HepG2 (cell line): Measurements from ENCODE around the gene MED13L. TPM values are rescaled to one million over a fixed set of nuclear protein-coding genes. Genes with fewer than 3 reads are reported as not detected.

Experiments
- BCL6 ChIP-seq: IDR thresholded peaks from 2 replicates; pipeline ENCODE4 v1.6.1; 2016; ENCODE audit warnings: missing genetic modification reagents, missing compliant biosample characterization
- CCDC6 ChIP-seq: sonication (generic); formaldehyde crosslinking; IDR thresholded peaks from 2 replicates; pipeline ENCODE4 v1.8.1; 2022; ENCODE audit warnings: mild to moderate bottlenecking, missing genetic modification reagents, moderate library complexity
- ESRRA ChIP-seq: sonication (generic); formaldehyde crosslinking; IDR thresholded peaks from 2 replicates; pipeline ENCODE4 v1.5.1; 2020; ENCODE audit warnings: mild to moderate bottlenecking, low read depth, missing genetic modification reagents
- HOXA9 ChIP-seq: sonication (generic); formaldehyde crosslinking; IDR thresholded peaks from 2 replicates; pipeline ENCODE4 v1.8.1; 2022; ENCODE audit warnings: missing genetic modification reagents, mild to moderate bottlenecking, moderate library complexity, borderline replicate concordance
- KLF6 ChIP-seq: IDR thresholded peaks from 2 replicates; pipeline ENCODE4 v1.8.0; 2016; ENCODE audit warnings: missing biosample characterization, missing genetic modification reagents
- NCOA1 ChIP-seq: sonication (generic); formaldehyde crosslinking; IDR thresholded peaks from 2 replicates; pipeline ENCODE4 v1.9.0; 2021; ENCODE audit warnings: missing genetic modification reagents
- NFATC3 ChIP-seq: sonication (generic); formaldehyde crosslinking; IDR thresholded peaks from 2 replicates; pipeline ENCODE4 v1.5.1; 2020; ENCODE audit warnings: mild to moderate bottlenecking, missing genetic modification reagents
- NRL ChIP-seq: sonication (generic); formaldehyde crosslinking; IDR thresholded peaks from 2 replicates; pipeline ENCODE4 v1.5.0; 2020; ENCODE audit warnings: missing genetic modification reagents, mild to moderate bottlenecking, moderate library complexity, borderline replicate concordance
- RBM39 ChIP-seq: fragments of 200-400 bp; formaldehyde crosslinking; IDR thresholded peaks from one replicate; pipeline ENCODE4 v1.6.1; 2018; ENCODE audit warnings: antibody characterized with exemption, mild to moderate bottlenecking, low read depth, low read length; ENCODE audit not compliant: poor library complexity, severe bottlenecking
- TAF1 ChIP-seq: sonication (generic); formaldehyde crosslinking; IDR thresholded peaks from 2 replicates; pipeline ENCODE4 v1.4.0; 2020; ENCODE audit warnings: missing genetic modification reagents
- TBL1XR1 ChIP-seq: fragments of 150-350 bp; IDR thresholded peaks from 2 replicates; pipeline ENCODE4 v1.6.1; 2014; ENCODE audit warnings: borderline replicate concordance, low read length; ENCODE audit not compliant: partially characterized antibody
- ZKSCAN5 ChIP-seq: sonication (generic); formaldehyde crosslinking; IDR thresholded peaks from 2 replicates; pipeline ENCODE4 v1.5.1; 2020; ENCODE audit warnings: mild to moderate bottlenecking, missing genetic modification reagents
- ZNF816 ChIP-seq: sonication (generic); formaldehyde crosslinking; IDR thresholded peaks from 2 replicates; pipeline ENCODE4 v1.8.0; 2022; ENCODE audit warnings: missing genetic modification reagents, mild to moderate bottlenecking, borderline replicate concordance
- polyA plus RNA-seq, 8 experiments: library from polyadenylated mRNA; depleted of rRNA in 3 of 8; stranded (reverse) in 7 of 8; unstranded in 1 of 8; fragments of >200 nt; fragmentation: Illumina TruSeq in 4 of 8; extraction: Trizol in 4 of 8; gene quantifications; 2 replicates each; pipeline versions ENCODE4 v1.2.1 to v1.2.3, GENCODE V29; 2011 to 2016; ENCODE audit warnings: low read depth in 4 of 8, missing spikeins in 1 of 8, mixed read lengths in 1 of 8; ENCODE audit not compliant: insufficient read depth in 1 of 8
- total RNA-seq, 5 experiments: library from RNA; depleted of rRNA; stranded (reverse); fragments of >200 nt; fragmentation: Illumina TruSeq; extraction: Trizol; gene quantifications; 2 replicates each; pipeline ENCODE4 v1.2.3, GENCODE V29; 2016; ENCODE audit warnings: low read depth in 1 of 5
- TF ChIP-seq, protein P1 (sequence below): sonication (generic); formaldehyde crosslinking; IDR thresholded peaks from 2 replicates; pipeline ENCODE4 v1.5.0; 2020; ENCODE audit warnings: missing genetic modification reagents
- TF ChIP-seq, protein P2 (sequence below): IDR thresholded peaks from 2 replicates; pipeline ENCODE4 v1.4.0; 2020; ENCODE audit warnings: mild to moderate bottlenecking, missing genetic modification reagents
- TF ChIP-seq, protein P3 (sequence below): sonication (generic); formaldehyde crosslinking; IDR thresholded peaks from 2 replicates; pipeline ENCODE4 v1.8.0; 2022; ENCODE audit warnings: mild to moderate bottlenecking, missing genetic modification reagents, borderline replicate concordance
- TF ChIP-seq, protein P4 (sequence below): sonication (generic); formaldehyde crosslinking; IDR thresholded peaks from 2 replicates; pipeline ENCODE4 v1.4.0; 2020; ENCODE audit warnings: missing genetic modification reagents
- TF ChIP-seq, protein P5 (sequence below): sonication (generic); formaldehyde crosslinking; IDR thresholded peaks from 2 replicates; pipeline ENCODE4 v1.5.1; 2020; ENCODE audit warnings: mild to moderate bottlenecking, moderate library complexity, missing genetic modification reagents

MED13L gene
- total and polyA plus RNA-seq, 2 of the 13 experiments (the other 11 are each of a cell fraction or from before 2014, with no cell fraction given), result 24.8 to 38.9 TPM

DNA sequence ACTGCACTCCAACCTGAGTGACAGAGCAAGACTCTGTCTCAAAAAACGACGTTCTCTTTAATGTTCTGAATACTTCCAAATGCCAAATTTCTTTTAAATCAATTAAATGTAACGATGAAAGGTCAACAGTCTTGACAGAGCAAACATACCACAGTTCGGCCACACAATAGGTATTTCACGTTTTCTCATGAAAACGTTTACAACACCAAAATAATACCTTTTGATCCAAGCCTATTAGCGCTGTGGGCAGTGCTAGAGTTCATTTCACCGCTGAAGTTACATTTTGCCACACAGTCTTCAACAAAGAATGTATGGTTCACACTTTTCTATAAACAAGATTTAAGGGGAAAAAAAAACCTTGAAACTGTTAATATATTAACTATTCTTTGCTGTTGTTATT lies 122.1 kb downstream of the MED13L start (continued):
- TF ChIP-seq ZKSCAN5 (CRISPR knock-in tag) (no peak), TBL1XR1 (no peak), CCDC6 (CRISPR knock-in tag) (no peak), BCL6 (CRISPR knock-in tag) (no peak), ESRRA (CRISPR knock-in tag) (no peak), NRL (CRISPR knock-in tag) (no peak), NFATC3 (CRISPR knock-in tag) (no peak), ZNF816 (CRISPR knock-in tag) (no peak), TAF1 (CRISPR knock-in tag) (no peak), RBM39 (no peak), HOXA9 (CRISPR knock-in tag) (no peak), NCOA1 (CRISPR knock-in tag) (no peak), KLF6 (CRISPR knock-in tag) (no peak)
- TF ChIP-seq, protein P1, sequence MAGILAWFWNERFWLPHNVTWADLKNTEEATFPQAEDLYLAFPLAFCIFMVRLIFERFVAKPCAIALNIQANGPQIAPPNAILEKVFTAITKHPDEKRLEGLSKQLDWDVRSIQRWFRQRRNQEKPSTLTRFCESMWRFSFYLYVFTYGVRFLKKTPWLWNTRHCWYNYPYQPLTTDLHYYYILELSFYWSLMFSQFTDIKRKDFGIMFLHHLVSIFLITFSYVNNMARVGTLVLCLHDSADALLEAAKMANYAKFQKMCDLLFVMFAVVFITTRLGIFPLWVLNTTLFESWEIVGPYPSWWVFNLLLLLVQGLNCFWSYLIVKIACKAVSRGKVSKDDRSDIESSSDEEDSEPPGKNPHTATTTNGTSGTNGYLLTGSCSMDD (CRISPR knock-in tag), result no peak
- TF ChIP-seq, protein P2, sequence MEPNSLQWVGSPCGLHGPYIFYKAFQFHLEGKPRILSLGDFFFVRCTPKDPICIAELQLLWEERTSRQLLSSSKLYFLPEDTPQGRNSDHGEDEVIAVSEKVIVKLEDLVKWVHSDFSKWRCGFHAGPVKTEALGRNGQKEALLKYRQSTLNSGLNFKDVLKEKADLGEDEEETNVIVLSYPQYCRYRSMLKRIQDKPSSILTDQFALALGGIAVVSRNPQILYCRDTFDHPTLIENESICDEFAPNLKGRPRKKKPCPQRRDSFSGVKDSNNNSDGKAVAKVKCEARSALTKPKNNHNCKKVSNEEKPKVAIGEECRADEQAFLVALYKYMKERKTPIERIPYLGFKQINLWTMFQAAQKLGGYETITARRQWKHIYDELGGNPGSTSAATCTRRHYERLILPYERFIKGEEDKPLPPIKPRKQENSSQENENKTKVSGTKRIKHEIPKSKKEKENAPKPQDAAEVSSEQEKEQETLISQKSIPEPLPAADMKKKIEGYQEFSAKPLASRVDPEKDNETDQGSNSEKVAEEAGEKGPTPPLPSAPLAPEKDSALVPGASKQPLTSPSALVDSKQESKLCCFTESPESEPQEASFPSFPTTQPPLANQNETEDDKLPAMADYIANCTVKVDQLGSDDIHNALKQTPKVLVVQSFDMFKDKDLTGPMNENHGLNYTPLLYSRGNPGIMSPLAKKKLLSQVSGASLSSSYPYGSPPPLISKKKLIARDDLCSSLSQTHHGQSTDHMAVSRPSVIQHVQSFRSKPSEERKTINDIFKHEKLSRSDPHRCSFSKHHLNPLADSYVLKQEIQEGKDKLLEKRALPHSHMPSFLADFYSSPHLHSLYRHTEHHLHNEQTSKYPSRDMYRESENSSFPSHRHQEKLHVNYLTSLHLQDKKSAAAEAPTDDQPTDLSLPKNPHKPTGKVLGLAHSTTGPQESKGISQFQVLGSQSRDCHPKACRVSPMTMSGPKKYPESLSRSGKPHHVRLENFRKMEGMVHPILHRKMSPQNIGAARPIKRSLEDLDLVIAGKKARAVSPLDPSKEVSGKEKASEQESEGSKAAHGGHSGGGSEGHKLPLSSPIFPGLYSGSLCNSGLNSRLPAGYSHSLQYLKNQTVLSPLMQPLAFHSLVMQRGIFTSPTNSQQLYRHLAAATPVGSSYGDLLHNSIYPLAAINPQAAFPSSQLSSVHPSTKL (CRISPR knock-in tag), result peak; percentile 31; the same call in 1 of the 2 replicates
- TF ChIP-seq, protein P3, sequence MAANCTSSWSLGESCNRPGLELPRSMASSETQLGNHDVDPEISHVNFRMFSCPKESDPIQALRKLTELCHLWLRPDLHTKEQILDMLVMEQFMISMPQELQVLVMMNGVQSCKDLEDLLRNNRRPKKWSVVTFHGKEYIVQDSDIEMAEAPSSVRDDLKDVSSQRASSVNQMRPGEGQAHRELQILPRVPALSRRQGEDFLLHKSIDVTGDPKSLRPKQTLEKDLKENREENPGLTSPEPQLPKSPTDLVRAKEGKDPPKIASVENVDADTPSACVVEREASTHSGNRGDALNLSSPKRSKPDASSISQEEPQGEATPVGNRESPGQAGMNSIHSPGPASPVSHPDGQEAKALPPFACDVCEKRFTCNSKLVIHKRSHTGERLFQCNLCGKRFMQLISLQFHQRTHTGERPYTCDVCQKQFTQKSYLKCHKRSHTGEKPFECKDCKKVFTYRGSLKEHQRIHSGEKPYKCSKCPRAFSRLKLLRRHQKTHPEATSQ (CRISPR knock-in tag), result no peak
- TF ChIP-seq, protein P4, sequence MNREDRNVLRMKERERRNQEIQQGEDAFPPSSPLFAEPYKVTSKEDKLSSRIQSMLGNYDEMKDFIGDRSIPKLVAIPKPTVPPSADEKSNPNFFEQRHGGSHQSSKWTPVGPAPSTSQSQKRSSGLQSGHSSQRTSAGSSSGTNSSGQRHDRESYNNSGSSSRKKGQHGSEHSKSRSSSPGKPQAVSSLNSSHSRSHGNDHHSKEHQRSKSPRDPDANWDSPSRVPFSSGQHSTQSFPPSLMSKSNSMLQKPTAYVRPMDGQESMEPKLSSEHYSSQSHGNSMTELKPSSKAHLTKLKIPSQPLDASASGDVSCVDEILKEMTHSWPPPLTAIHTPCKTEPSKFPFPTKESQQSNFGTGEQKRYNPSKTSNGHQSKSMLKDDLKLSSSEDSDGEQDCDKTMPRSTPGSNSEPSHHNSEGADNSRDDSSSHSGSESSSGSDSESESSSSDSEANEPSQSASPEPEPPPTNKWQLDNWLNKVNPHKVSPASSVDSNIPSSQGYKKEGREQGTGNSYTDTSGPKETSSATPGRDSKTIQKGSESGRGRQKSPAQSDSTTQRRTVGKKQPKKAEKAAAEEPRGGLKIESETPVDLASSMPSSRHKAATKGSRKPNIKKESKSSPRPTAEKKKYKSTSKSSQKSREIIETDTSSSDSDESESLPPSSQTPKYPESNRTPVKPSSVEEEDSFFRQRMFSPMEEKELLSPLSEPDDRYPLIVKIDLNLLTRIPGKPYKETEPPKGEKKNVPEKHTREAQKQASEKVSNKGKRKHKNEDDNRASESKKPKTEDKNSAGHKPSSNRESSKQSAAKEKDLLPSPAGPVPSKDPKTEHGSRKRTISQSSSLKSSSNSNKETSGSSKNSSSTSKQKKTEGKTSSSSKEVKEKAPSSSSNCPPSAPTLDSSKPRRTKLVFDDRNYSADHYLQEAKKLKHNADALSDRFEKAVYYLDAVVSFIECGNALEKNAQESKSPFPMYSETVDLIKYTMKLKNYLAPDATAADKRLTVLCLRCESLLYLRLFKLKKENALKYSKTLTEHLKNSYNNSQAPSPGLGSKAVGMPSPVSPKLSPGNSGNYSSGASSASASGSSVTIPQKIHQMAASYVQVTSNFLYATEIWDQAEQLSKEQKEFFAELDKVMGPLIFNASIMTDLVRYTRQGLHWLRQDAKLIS (CRISPR knock-in tag), result no peak
- TF ChIP-seq, protein P5, sequence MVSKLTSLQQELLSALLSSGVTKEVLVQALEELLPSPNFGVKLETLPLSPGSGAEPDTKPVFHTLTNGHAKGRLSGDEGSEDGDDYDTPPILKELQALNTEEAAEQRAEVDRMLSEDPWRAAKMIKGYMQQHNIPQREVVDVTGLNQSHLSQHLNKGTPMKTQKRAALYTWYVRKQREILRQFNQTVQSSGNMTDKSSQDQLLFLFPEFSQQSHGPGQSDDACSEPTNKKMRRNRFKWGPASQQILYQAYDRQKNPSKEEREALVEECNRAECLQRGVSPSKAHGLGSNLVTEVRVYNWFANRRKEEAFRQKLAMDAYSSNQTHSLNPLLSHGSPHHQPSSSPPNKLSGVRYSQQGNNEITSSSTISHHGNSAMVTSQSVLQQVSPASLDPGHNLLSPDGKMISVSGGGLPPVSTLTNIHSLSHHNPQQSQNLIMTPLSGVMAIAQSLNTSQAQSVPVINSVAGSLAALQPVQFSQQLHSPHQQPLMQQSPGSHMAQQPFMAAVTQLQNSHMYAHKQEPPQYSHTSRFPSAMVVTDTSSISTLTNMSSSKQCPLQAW (CRISPR knock-in tag), result no peak
